ENCODE data around the gene ARTN.
A peak's percentile ranks its signal among the peaks of the same experiment; 100 is the strongest.

The ARTN gene

DNA sequence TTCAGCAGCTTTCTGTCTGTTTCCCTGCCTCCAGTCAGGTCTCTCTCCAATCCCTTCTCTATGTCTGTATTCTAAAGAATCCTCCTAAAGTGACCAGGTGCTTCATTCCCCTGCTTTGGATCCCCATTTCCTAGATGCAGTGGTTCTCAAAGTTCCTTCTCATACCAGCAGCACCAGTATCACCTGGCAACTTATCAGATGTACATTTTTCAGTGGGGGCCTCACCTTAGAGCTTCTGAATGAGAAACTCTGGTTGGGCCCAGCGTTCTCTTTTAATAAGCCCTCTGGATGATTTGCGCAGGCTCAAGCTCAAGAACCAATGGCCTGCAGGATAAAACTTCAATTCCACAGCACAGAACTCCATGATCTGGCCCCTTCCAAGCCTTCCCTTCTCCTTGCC is 25.4 kb upstream of the ARTN start:
- no peak overlapping the region for H3K27ac ChIP-seq (ENCODE audit: low read length)
- no peak overlapping the region for H3K4me3 ChIP-seq (ENCODE audit: low read length)
- no peaks in the 10 kb centered on the region for H3K36me3 ChIP-seq (ENCODE audit: insufficient read depth, low read depth, low read length)
- no peak overlapping the region for H3K9ac ChIP-seq (ENCODE audit: low read depth, low read length)
- no peaks in the 10 kb centered on the region for H3K9me3 ChIP-seq (ENCODE audit: insufficient read depth, low read depth, low read length)
- no peaks in the 10 kb centered on the region for H3K27me3 ChIP-seq (ENCODE audit: insufficient read depth, low read length)
- peaks cover 12% of the 10 kb centered on the region for H3K4me1 ChIP-seq (ENCODE audit: insufficient read depth, low read length)

DNA sequence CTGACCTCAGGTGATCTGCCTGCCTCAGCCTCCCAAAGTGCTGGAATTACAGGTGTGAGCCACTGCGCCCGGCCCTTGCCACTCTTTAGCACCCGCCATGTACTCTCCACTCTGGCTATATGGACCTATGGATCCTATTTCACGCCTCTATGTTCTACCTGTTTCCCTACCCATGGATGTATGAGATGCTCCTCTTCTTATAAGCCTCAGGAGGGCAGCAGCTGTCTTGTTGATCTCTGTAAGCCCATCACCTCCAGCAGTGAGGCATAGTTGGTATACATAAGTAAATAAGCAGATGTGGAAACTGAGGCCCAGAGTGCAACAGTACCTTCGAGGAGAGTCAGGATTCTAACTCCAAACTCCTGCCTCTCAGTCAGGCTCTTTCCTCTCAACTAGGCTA is 24.7 kb upstream of the ARTN start:
- peaks cover 19% of the 10 kb centered on the region for H3K4me1 ChIP-seq (ENCODE audit: insufficient read depth, low read length)
- H3K36me3 ChIP-seq (ENCODE audit: insufficient read depth, low read depth, low read length) = no peaks in the 10 kb centered on the region
- H3K9ac ChIP-seq (ENCODE audit: low read depth, low read length) = no peak overlapping the region
- no peak overlapping the region for H3K27ac ChIP-seq (ENCODE audit: low read length)
- H3K4me3 ChIP-seq (ENCODE audit: low read length) = no peak overlapping the region
- no peaks in the 10 kb centered on the region for H3K27me3 ChIP-seq (ENCODE audit: insufficient read depth, low read length)
- no peaks in the 10 kb centered on the region for H3K9me3 ChIP-seq (ENCODE audit: insufficient read depth, low read depth, low read length)

DNA sequence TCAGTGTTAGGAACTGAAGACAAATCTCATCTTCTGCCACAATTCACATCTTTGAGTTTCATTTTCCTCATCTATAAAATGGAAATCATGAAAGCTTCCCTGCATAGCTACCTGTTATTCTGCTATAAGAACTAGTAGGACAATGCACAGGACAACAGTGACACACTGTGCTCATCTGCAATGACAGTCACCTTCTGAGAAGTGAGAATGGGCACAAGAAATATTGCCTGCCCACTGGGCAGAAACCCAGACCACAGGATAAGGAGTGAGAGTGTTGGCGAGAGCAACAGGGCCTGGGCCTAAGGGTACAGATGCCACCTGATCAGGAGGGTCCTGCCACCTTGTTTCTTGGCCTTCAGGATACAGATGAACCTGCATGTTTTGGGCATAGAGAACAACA is 23.3 kb upstream of the ARTN start:
- Histone ChIP-seq H3K27ac (ENCODE audit: low read length) (no peak overlapping the region), H3K9ac (ENCODE audit: low read depth, low read length) (no peak overlapping the region), H3K9me3 (ENCODE audit: insufficient read depth, low read depth, low read length) (no peaks in the 10 kb centered on the region), H3K4me3 (ENCODE audit: low read length) (no peak overlapping the region), H3K27me3 (ENCODE audit: insufficient read depth, low read length) (no peaks in the 10 kb centered on the region), H3K4me1 (ENCODE audit: insufficient read depth, low read length) (peaks cover 22% of the 10 kb centered on the region), H3K36me3 (ENCODE audit: insufficient read depth, low read depth, low read length) (no peaks in the 10 kb centered on the region)

DNA sequence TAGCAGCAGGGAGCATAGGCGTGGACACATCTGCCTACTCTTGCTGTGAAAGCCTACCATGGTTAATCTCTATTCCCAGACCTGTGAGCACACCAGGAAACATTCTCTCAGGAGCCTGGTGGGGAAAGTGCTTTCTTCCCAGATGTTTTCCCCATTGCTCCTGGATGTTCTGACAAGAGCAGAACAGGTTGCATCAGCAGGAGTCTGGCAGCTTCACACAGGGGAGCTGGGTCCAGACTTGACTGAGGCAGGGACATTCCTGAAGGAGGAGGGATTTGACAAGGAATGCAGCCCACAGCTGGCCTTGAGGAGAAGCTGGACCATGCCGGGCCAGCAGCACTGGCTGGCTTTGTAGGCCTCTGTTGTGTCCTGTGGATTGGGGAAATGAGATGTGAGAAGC is 21.0 kb upstream of the ARTN start:
- no peak overlapping the region for H3K4me3 ChIP-seq (ENCODE audit: low read length)
- no peak overlapping the region for H3K9ac ChIP-seq (ENCODE audit: low read depth, low read length)
- H3K27ac ChIP-seq (ENCODE audit: low read length) = no peak overlapping the region

DNA sequence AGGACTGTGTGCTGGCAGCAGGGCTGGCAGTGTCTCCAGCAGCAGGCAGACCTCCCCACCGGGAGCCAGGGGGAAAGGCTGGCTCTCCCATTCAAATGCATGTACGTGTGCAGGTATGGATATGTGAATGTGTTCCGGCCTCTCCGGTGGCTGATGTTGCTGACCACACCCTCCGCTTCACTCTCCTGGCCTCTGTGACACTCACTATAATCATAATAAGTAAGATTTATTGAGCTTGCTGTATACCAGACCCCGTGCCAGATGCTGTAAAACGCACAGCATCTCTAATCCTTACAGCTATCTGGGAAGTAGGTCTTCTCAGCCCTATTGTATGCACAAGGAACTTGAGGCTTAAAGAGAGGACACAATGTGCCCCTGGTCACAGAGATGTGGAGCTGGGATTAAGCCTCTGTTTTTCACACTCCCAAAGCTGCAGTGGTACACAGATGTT is 20.5 kb upstream of the ARTN start:
- Histone ChIP-seq H3K4me1 (ENCODE audit: insufficient read depth, low read length) (peaks cover 22% of the 10 kb centered on the region), H3K4me3 (ENCODE audit: low read length) (no peak overlapping the region), H3K36me3 (ENCODE audit: insufficient read depth, low read depth, low read length) (no peaks in the 10 kb centered on the region), H3K27me3 (ENCODE audit: insufficient read depth, low read length) (no peaks in the 10 kb centered on the region), H3K27ac (ENCODE audit: low read length) (no peak overlapping the region), H3K9me3 (ENCODE audit: insufficient read depth, low read depth, low read length) (no peaks in the 10 kb centered on the region), H3K9ac (ENCODE audit: low read depth, low read length) (peak overlapping the region; percentile 34; the same call in 1 of the 2 replicates)

More for the DNA sequence above, 21.0 kb upstream of the ARTN start:
- Histone ChIP-seq H3K4me1 (ENCODE audit: insufficient read depth, low read length) (peaks cover 22% of the 10 kb centered on the region), H3K9me3 (ENCODE audit: insufficient read depth, low read depth, low read length) (no peaks in the 10 kb centered on the region), H3K27me3 (ENCODE audit: insufficient read depth, low read length) (no peaks in the 10 kb centered on the region), H3K36me3 (ENCODE audit: insufficient read depth, low read depth, low read length) (no peaks in the 10 kb centered on the region)

DNA sequence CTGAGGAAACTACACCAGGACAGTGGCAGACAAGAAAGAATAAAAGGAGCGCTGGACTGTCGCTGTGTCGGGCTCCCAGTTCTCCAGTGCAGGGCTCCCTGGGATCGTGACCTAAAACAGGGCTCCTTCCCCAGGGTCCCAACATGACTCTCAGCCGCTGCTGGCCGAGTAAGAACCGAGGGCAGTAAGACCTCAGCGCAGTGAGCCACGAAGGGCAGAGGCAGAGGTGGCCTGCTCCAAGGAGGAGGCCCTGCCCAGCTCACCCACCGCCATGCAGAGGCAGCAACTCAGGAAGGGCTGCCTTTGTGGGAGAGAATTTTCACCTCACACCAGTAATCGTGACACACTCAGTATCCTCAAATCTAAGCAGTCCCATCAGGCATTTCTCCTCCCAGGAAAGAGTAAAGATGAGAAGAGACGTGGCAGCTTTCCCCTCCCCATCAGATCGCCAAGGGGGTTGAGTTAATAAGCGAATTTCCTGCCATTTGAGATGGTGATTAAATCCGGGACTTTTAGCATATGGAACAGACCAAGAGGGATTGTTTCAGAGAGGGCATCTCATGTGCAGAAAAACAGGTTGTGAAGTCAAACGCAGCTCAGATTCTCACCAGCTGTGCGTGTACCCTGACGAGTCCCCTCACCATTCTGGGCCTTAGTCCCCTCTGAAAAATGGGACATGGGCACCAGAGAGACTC is 19.8 kb upstream of the ARTN start:
- H3K4me3 ChIP-seq (ENCODE audit: low read length) = no peak overlapping the region
- H3K4me1 ChIP-seq (ENCODE audit: insufficient read depth, low read length) = peaks cover 22% of the 10 kb centered on the region
- H3K9ac ChIP-seq (ENCODE audit: low read depth, low read length) = peak overlapping the region; percentile 34; the same call in 1 of the 2 replicates
- H3K27ac ChIP-seq (ENCODE audit: low read length) = no peak overlapping the region
- no peaks in the 10 kb centered on the region for H3K36me3 ChIP-seq (ENCODE audit: insufficient read depth, low read depth, low read length)
- no peaks in the 10 kb centered on the region for H3K9me3 ChIP-seq (ENCODE audit: insufficient read depth, low read depth, low read length)
- H3K27me3 ChIP-seq (ENCODE audit: insufficient read depth, low read length) = no peaks in the 10 kb centered on the region

DNA sequence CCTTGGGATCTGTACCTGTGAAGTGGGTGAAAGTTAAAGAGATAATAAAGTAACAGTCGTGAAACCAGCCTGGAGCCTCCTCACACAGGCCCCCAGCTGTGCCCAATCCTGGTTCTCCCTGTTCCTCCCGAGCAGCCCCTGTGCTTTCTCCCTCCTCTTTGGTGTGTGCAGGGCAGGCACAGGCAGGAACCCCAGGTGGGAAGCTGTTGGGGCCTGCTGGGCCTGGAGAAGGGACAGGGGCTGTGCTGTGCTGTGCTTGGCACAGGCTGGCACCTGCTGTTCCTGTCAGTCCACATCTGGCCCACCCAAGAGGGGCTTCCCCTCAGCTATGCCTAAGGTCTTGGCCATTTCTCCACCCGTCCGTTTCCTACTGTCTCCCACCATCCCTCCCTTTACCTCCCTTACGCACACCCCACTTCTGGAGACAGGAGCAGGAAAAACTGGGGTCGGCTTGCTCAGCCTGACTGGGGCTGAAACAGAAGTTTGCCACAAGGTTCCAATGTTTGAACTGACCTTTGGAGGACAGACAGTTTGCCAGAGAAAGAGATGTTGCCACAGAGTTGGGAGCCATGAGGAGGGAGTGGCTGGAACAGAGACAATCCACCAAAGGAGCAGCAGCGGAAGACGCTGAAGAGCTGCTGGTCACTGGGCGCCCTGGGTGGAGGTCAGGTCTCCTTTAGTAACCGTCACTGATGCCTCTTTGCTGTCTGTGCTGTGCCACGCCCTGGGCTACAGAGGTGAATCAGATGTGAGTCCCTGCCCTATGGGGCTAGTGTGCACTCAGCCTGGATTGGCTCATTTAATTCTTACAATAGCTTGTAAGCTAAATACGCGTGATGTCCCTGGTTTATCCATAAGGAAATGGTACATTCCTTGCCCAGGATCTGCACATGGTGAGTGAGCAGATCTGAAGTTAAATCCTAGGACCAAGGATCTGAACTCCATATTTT is 18.8 kb upstream of the ARTN start:
- Histone ChIP-seq H3K36me3 (ENCODE audit: insufficient read depth, low read depth, low read length) (no peaks in the 10 kb centered on the region), H3K9ac (ENCODE audit: low read depth, low read length) (no peak overlapping the region), H3K9me3 (ENCODE audit: insufficient read depth, low read depth, low read length) (no peaks in the 10 kb centered on the region), H3K4me1 (ENCODE audit: insufficient read depth, low read length) (peaks cover 22% of the 10 kb centered on the region), H3K4me3 (ENCODE audit: low read length) (no peak overlapping the region), H3K27me3 (ENCODE audit: insufficient read depth, low read length) (no peaks in the 10 kb centered on the region), H3K27ac (ENCODE audit: low read length) (no peak overlapping the region)

DNA sequence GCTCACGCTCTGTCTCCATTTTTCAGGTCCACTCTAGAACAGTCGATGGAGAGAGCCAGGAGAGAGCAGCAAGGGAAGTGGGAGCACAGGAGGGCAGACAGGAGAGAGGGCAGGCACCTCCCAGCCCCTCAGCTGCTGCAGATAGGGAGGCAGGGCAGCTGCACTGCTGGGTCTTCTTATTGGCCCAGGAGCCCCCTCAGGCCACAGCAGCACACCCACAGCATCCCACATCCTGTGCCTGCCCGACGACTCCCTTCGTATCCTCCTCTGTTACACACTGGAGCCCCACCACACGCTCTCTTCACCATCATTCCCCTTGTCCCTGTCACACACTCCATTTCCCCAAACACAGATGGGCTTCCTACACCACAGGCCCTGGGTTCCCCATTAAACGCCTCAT is 13.7 kb upstream of the ARTN start:
- H3K9ac ChIP-seq (ENCODE audit: low read depth, low read length) = no peak overlapping the region
- no peak overlapping the region for H3K4me3 ChIP-seq (ENCODE audit: low read length)
- H3K27ac ChIP-seq (ENCODE audit: low read length) = no peak overlapping the region
- H3K36me3 ChIP-seq (ENCODE audit: insufficient read depth, low read depth, low read length) = no peaks in the 10 kb centered on the region
- no peaks in the 10 kb centered on the region for H3K27me3 ChIP-seq (ENCODE audit: insufficient read depth, low read length)
- no peaks in the 10 kb centered on the region for H3K9me3 ChIP-seq (ENCODE audit: insufficient read depth, low read depth, low read length)
- H3K4me1 ChIP-seq (ENCODE audit: insufficient read depth, low read length) = no peaks in the 10 kb centered on the region

DNA sequence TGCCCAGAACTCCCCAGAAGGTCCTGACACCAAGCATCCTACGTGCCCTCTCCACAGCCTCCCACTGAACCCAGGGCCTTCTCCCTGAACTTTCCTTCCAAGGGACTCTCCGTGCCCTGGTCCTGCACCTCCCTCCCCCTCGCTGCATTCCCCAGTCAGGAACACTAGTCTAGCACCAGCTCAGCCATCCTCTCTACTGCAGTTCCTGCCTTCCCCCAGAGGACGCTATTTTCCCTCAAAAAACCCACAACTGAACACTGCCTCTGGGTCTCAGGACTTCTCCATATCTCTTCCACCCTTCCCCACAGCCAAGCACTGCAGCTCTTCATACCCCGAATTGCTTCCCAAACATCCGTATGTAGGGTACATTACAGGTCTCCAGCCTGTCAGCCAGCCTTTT is 12.6 kb upstream of the ARTN start:
- H3K27ac ChIP-seq (ENCODE audit: low read length) = no peak overlapping the region
- H3K9ac ChIP-seq (ENCODE audit: low read depth, low read length) = no peak overlapping the region
- H3K9me3 ChIP-seq (ENCODE audit: insufficient read depth, low read depth, low read length) = no peaks in the 10 kb centered on the region
- no peaks in the 10 kb centered on the region for H3K4me1 ChIP-seq (ENCODE audit: insufficient read depth, low read length)
- H3K4me3 ChIP-seq (ENCODE audit: low read length) = no peak overlapping the region
- no peaks in the 10 kb centered on the region for H3K36me3 ChIP-seq (ENCODE audit: insufficient read depth, low read depth, low read length)
- H3K27me3 ChIP-seq (ENCODE audit: insufficient read depth, low read length) = no peaks in the 10 kb centered on the region

DNA sequence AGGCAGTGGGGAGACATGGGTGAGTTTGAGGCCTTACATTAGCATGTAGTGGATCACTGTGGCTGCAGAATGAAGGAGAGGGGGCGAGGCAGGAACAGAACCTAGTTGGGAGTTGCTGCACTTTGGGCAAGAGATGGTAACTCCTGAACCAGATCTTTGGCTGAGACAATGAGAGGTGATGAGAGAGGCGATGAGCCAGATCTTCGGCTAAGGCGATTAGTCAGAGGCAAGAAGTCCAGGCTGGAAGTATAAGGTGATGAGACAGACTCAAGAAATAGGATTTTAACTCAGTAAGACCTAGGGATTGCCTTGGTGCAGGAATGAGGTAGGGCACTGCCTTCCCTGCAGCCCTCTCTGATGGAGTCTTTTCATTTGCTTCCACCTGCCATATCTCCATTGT is 9.1 kb upstream of the ARTN start:
- H3K9me3 ChIP-seq (ENCODE audit: insufficient read depth, low read depth, low read length) = no peaks in the 10 kb centered on the region
- no peak overlapping the region for H3K4me3 ChIP-seq (ENCODE audit: low read length)
- no peak overlapping the region for H3K27ac ChIP-seq (ENCODE audit: low read length)
- no peak overlapping the region for H3K9ac ChIP-seq (ENCODE audit: low read depth, low read length)
- no peaks in the 10 kb centered on the region for H3K4me1 ChIP-seq (ENCODE audit: insufficient read depth, low read length)
- no peaks in the 10 kb centered on the region for H3K27me3 ChIP-seq (ENCODE audit: insufficient read depth, low read length)
- H3K36me3 ChIP-seq (ENCODE audit: insufficient read depth, low read depth, low read length) = no peaks in the 10 kb centered on the region

DNA sequence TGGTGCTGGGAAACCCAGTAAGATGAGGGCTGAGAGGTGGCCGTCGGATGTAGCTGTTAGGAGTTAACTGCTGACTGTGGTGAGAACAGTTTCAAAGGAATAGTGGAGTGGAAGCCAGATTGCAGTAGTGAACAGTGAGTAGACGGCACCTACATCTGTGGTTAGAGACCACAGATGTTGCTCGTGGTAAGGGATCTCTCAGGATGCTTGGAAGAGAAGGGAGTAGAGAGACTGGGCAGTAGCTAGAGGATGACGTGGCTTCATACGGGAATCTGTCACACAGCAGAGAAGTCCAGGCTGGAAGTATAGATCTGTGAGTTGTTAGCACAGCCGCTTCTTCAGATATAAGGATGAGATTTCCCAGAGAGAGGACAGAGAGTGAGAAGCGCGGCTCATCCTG is 7.8 kb upstream of the ARTN start:
- Histone ChIP-seq H3K9me3 (ENCODE audit: insufficient read depth, low read depth, low read length) (no peaks in the 10 kb centered on the region), H3K4me1 (ENCODE audit: insufficient read depth, low read length) (0 out of 2 replicates have a peak, but pooled peaks cover 4% of the 10 kb centered on the region), H3K9ac (ENCODE audit: low read depth, low read length) (no peak overlapping the region), H3K27ac (ENCODE audit: low read length) (no peak overlapping the region), H3K4me3 (ENCODE audit: low read length) (no peak overlapping the region), H3K36me3 (ENCODE audit: insufficient read depth, low read depth, low read length) (no peaks in the 10 kb centered on the region), H3K27me3 (ENCODE audit: insufficient read depth, low read length) (no peaks in the 10 kb centered on the region)

Measured in iPS-20b (cell line).